ENCODE results near the gene CCDC24. TPM values are rescaled to one million over a fixed set of nuclear protein-coding genes. Genes with fewer than 3 reads are reported as not detected.

The CCDC24 gene
- total RNA-seq, 1 experiment from 2014 or later: 11.8 TPM

DNA sequence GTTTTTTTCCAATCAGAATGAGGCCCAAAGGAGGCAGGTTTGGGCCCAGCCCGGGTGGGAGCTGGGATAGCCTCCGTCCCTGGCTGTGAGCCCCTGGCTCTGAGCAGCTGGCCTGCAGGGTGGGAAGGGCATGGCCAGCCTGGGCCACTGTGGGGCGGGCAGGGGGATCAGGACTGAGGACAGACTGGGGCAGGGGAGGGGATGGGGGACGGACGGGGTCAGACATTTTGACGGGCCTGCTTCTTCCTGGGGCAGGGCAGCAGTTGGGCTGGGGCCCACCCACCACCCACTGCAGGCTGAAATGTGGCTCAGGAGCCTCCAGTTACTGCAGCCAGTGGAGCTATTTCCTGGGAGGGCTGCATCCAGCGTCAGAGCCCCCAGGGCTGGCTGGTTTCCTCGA, 42.4 kb downstream of the CCDC24 start:
- no peak overlapping the region for H3K4me2 ChIP-seq (ENCODE audit: insufficient read depth, insufficient read length, low read length)
- no peak overlapping the region for H3T11ph ChIP-seq (ENCODE audit: low read length)
- peaks cover 0 to 1% (median 1%) of the 10 kb centered on the region in 3 experiments; a peak in 3 of 7 replicates for H3K36me3 Mint-ChIP-seq (ENCODE audit: insufficient read depth in 1 of 3, low read depth in 3 of 3)
- H4K91ac ChIP-seq (ENCODE audit: insufficient read length, low read depth, low read length): no peak overlapping the region
- TF ChIP-seq, protein P1, sequence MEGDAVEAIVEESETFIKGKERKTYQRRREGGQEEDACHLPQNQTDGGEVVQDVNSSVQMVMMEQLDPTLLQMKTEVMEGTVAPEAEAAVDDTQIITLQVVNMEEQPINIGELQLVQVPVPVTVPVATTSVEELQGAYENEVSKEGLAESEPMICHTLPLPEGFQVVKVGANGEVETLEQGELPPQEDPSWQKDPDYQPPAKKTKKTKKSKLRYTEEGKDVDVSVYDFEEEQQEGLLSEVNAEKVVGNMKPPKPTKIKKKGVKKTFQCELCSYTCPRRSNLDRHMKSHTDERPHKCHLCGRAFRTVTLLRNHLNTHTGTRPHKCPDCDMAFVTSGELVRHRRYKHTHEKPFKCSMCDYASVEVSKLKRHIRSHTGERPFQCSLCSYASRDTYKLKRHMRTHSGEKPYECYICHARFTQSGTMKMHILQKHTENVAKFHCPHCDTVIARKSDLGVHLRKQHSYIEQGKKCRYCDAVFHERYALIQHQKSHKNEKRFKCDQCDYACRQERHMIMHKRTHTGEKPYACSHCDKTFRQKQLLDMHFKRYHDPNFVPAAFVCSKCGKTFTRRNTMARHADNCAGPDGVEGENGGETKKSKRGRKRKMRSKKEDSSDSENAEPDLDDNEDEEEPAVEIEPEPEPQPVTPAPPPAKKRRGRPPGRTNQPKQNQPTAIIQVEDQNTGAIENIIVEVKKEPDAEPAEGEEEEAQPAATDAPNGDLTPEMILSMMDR (conservative IDR thresholded peaks at IDR 0.05): no peak
- H3K23me2 ChIP-seq (ENCODE audit: insufficient read length, low read depth, low read length, poor library complexity, severe bottlenecking): peaks cover 7% of the 10 kb centered on the region
- no peak overlapping the region for H3K14ac ChIP-seq (ENCODE audit: insufficient read depth, low read length)
- no peak overlapping the region for H2BK20ac ChIP-seq (ENCODE audit: low read depth, low read length, poor library complexity, severe bottlenecking)
- peaks cover 6% of the 10 kb centered on the region for H3K27me3 Mint-ChIP-seq (ENCODE audit: low read depth)
- no peak overlapping the region for H3K4ac ChIP-seq (ENCODE audit: low read depth, low read length)
- no peak overlapping the region for H3K9ac ChIP-seq (ENCODE audit: extremely low read depth, insufficient read length, low read length)
- no peaks in the 10 kb centered on the region for H3K27me3 ChIP-seq (ENCODE audit: insufficient read depth, low read length)
- peaks cover 9% of the 10 kb centered on the region; the same call in 1 of the 2 replicates for H3K4me1 ChIP-seq (ENCODE audit: insufficient read depth, low read length)
- H2BK120ac ChIP-seq (ENCODE audit: low read depth, low read length, poor library complexity, severe bottlenecking): no peak overlapping the region
- H3K79me1 ChIP-seq (ENCODE audit: insufficient read depth, low read depth, low read length, poor library complexity, severe bottlenecking): no peaks in the 10 kb centered on the region
- no CpG with 5 or more reads among the region's 8 CpGs for WGBS (ENCODE audit: extremely low coverage, insufficient read length, low lambda C conversion rate)
- H3K23ac ChIP-seq (ENCODE audit: insufficient read length, low read depth, low read length): no peak overlapping the region
- peaks cover 37 to 39% of the 10 kb centered on the region in 2 experiments for H3K4me1 Mint-ChIP-seq
- no peak overlapping the region for H3K56ac ChIP-seq (ENCODE audit: insufficient read length, low read depth, low read length)
- no peak overlapping the region for H2BK5ac ChIP-seq (ENCODE audit: insufficient read length, low read length)
- H2AFZ ChIP-seq (ENCODE audit: low read length): no peak overlapping the region
- no peaks in the 10 kb centered on the region for H4K20me1 ChIP-seq (ENCODE audit: control insufficient read depth, insufficient read depth, insufficient read length)
- no peaks in the 10 kb centered on the region for H3K79me2 ChIP-seq (ENCODE audit: insufficient read depth, low read length)
- H2BK12ac ChIP-seq (ENCODE audit: insufficient read length, low read depth, low read length): no peak overlapping the region
- no peak overlapping the region for H2AK5ac ChIP-seq (ENCODE audit: insufficient read length, low read length)
- peak overlapping the region in 1 of 3 experiments; percentile 65; a peak in 1 of 7 replicates for H3K27ac Mint-ChIP-seq
- no peak overlapping the region for H3K18ac ChIP-seq (ENCODE audit: insufficient read length, low read depth, low read length)
- no peaks in the 10 kb centered on the region for H3K9me3 Mint-ChIP-seq
- H2BK15ac ChIP-seq (ENCODE audit: low read depth, low read length): no peak overlapping the region
- H4K8ac ChIP-seq (replicated peaks; ENCODE audit: insufficient read length, low read depth, low read length): no peak overlapping the region
- DNase-seq: peak; percentile 25
- H3K27ac ChIP-seq (ENCODE audit: insufficient read length, low read depth, low read length): no peak overlapping the region
- no peak overlapping the region for H4K5ac ChIP-seq (ENCODE audit: insufficient read length, low read depth, low read length)
- no peaks in the 10 kb centered on the region for H3K9me3 ChIP-seq (ENCODE audit: control insufficient read depth, low read depth, low read length)
- H3K4me3 Mint-ChIP-seq: no peak overlapping the region

All from H9 (cell line).